K562 (cell line): ENCODE measurements around the gene SHANK1. TPM values are rescaled to one million over a fixed set of nuclear protein-coding genes. Genes with fewer than 3 reads are reported as not detected.
A peak's percentile ranks its signal among the peaks of the same experiment; 100 is the strongest.

Experiments used
- CBFA2T3 ChIP-seq: fragments of 450-650 bp; IDR thresholded peaks from 2 replicates; pipeline ENCODE4 v1.6.1; 2017
- CTBP1 ChIP-seq: fragments of 450-650 bp; IDR thresholded peaks from 2 replicates; pipeline ENCODE4 v1.6.1; 2016; ENCODE audit warnings: borderline replicate concordance
- ERF ChIP-seq: fragments of 450-650 bp; formaldehyde crosslinking; IDR thresholded peaks from 2 replicates; pipeline ENCODE4 v1.4.0; 2020; ENCODE audit warnings: mild to moderate bottlenecking, mixed read lengths
- FOS ChIP-seq: IDR thresholded peaks from 3 replicates; pipeline ENCODE4 v1.6.1; 2011; ENCODE audit not compliant: insufficient read length; ENCODE audit errors: extremely low read depth
- HLTF ChIP-seq: fragments of 450-650 bp; IDR thresholded peaks from 2 replicates; pipeline ENCODE4 v1.6.1; 2016
- HMGN3 ChIP-seq: IDR thresholded peaks from 2 replicates; pipeline ENCODE4 v1.6.1; 2011; ENCODE audit warnings: borderline replicate concordance, low read depth, mild to moderate bottlenecking, mixed read lengths, low read length; ENCODE audit not compliant: insufficient read length; ENCODE audit errors: extremely low read depth
- MCM3 ChIP-seq: fragments of 450-650 bp; IDR thresholded peaks from 2 replicates; pipeline ENCODE4 v1.6.1; 2016
- MNT ChIP-seq, 2 experiments: fragments of 450-650 bp; conservative IDR thresholded peaks; 2 replicates each; pipeline ENCODE4 v1.6.1; 2017; ENCODE audit warnings: mild to moderate bottlenecking in 2 of 2, moderate library complexity in 2 of 2
- MYC ChIP-seq, 2 experiments: fragments of 250-450 bp in 1 of 2; sonication (Bioruptor Pico) in 1 of 2; IDR thresholded peaks; 2 replicates each; pipeline versions ENCODE4 v1.5.1 to v1.6.1; 2012 to 2021; ENCODE audit warnings: low read depth in 2 of 2, borderline replicate concordance in 1 of 2, improper control_type of control experiment in 1 of 2, low read length in 1 of 2, mild to moderate bottlenecking in 1 of 2, moderate library complexity in 1 of 2
- NFATC3 ChIP-seq: fragments of 450-650 bp; IDR thresholded peaks from 2 replicates; pipeline ENCODE4 v1.6.1; 2017; ENCODE audit warnings: mild to moderate bottlenecking
- NFIC ChIP-seq: fragments of 450-650 bp; IDR thresholded peaks from 2 replicates; pipeline ENCODE4 v1.6.1; 2017; ENCODE audit warnings: mild to moderate bottlenecking, inconsistent platforms
- PHB ChIP-seq: fragments of 250-450 bp; sonication (Bioruptor Pico); IDR thresholded peaks from 2 replicates; pipeline ENCODE4 v1.5.0; 2021
- POLR2A ChIP-seq: fragments of 450-650 bp; conservative IDR thresholded peaks from 2 replicates; pipeline ENCODE4 v1.6.1; 2016
- SMARCB1 ChIP-seq: IDR thresholded peaks from 2 replicates; pipeline ENCODE4 v1.6.1; 2011; ENCODE audit warnings: improper control_type of control experiment, low read depth; ENCODE audit not compliant: insufficient read length
- SRSF3 ChIP-seq: fragments of 200-400 bp; formaldehyde crosslinking; IDR thresholded peaks from 2 replicates; pipeline ENCODE4 v1.6.1; 2016; ENCODE audit warnings: mild to moderate bottlenecking, low read length, moderate library complexity; ENCODE audit not compliant: insufficient read depth
- TAL1 ChIP-seq: fragments of 450-650 bp; IDR thresholded peaks from 2 replicates; pipeline ENCODE4 v1.6.1; 2016; ENCODE audit warnings: mild to moderate bottlenecking
- ZBTB40 ChIP-seq, 2 experiments: fragments of 450-650 bp in 1 of 2; sonication (generic) in 1 of 2; formaldehyde crosslinking in 1 of 2; IDR thresholded peaks; 2 replicates each; pipeline versions ENCODE4 v1.7.1 to v1.9.0; 2016 to 2022; ENCODE audit warnings: inconsistent platforms in 1 of 2, mild to moderate bottlenecking in 1 of 2, missing genetic modification reagents in 1 of 2
- ZNF274 ChIP-seq: IDR thresholded peaks from 2 replicates; pipeline ENCODE4 v1.6.1; 2011; ENCODE audit warnings: low read depth, mild to moderate bottlenecking, low read length, moderate library complexity, borderline replicate concordance
- ZNF282 ChIP-seq: sonication (generic); formaldehyde crosslinking; IDR thresholded peaks from 2 replicates; pipeline ENCODE4 v1.8.1; 2023; ENCODE audit warnings: missing genetic modification reagents
- ZNF436 ChIP-seq: fragments of 250-450, 450-650 bp; sonication (Bioruptor Pico); formaldehyde crosslinking; IDR thresholded peaks from 2 replicates; pipeline ENCODE4 v1.7.0; 2020; ENCODE audit warnings: mild to moderate bottlenecking
- polyA plus RNA-seq, 8 experiments: library from polyadenylated mRNA; depleted of rRNA in 4 of 8; stranded (reverse) in 5 of 8; unstranded in 3 of 8; fragments of >200 nt; fragmentation: Nextera tagmentation in 2 of 8; fragmentation: Illumina TruSeq in 1 of 8; extraction: Ambion mirVana in 2 of 8; extraction: Trizol in 1 of 8; gene quantifications; 2 replicates each; pipeline versions ENCODE4 v1.2.1 to v1.2.3, GENCODE V29; 2011 to 2014; ENCODE audit warnings: inconsistent platforms in 1 of 8, missing spikeins in 1 of 8
- total RNA-seq, 7 experiments: library from RNA; depleted of rRNA in 6 of 7; stranded (reverse); fragments of >200 nt in 6 of 7; fragmentation: Illumina TruSeq in 2 of 7; extraction: Trizol in 2 of 7; gene quantifications; 2 replicates each; pipeline versions ENCODE4 v1.2.1 to v1.2.3, GENCODE V29; 2011 to 2021; ENCODE audit warnings: low replicate concordance in 1 of 7

The SHANK1 gene
- total and polyA plus RNA-seq, 9 of the 15 experiments (the other 6 are each of a cell fraction or from before 2014, with no cell fraction given) = 0.33 to 1.3 (median 0.55) TPM; not detected in 2

GRCh38 chr19:50728084-50728737 is 8.6 kb upstream of the SHANK1 start (continued):
- TF ChIP-seq NFATC3 (no peak), CBFA2T3 (peak; percentile 20; the same call in 1 of the 2 replicates), SMARCB1 (no peak), ZBTB40 (IDR thresholded peaks at IDR 0.05) (peak; percentile 62), ZBTB40 (CRISPR knock-in tag; IDR thresholded peaks at IDR 0.05) (no peak), MCM3 (no peak), ZNF282 (CRISPR knock-in tag) (no peak), CTBP1 (peak; percentile 87), PHB (CRISPR knock-in tag) (no peak), SRSF3 (no peak), ERF (CRISPR knock-in tag) (peak; percentile 68; the same call in 1 of the 2 replicates), ZNF274 (no peak), MYC (IDR thresholded peaks at IDR 0.05; ENCODE audit: low read depth, low read length) (peak; percentile 96), MYC (CRISPR knock-in tag; IDR thresholded peaks at IDR 0.05; ENCODE audit: borderline replicate concordance, low read depth) (peak; percentile 80; the same call in 1 of the 2 replicates), HLTF (no peak), HMGN3 (peak; percentile 92), ZNF436 (CRISPR knock-in tag) (peak; percentile 14; the same call in 1 of the 2 replicates), TAL1 (no peak), NFIC (no peak), POLR2A (peak; percentile 77), MNT (conservative IDR thresholded peaks at IDR 0.05) (peak; percentile 82 to 93), FOS (peak; percentile 27)
